AG04450 (cell line): ENCODE results near the gene SEPTIN10. TPM values are rescaled to one million over a fixed set of nuclear protein-coding genes. Genes with fewer than 3 reads are reported as not detected.

Experiments
- CTCF ChIA-PET: fragments of 300-600, 350-600 bp; formaldehyde crosslinking; extraction: SDS; loops from one replicate; lab custom pipeline; 2022; ENCODE audit warnings: antibody characterized with exemption, inconsistent platforms; lab: Charles Lee
- POLR2A ChIA-PET: fragments of 350-600 bp; formaldehyde crosslinking; extraction: SDS; loops from one replicate; lab custom pipeline; 2021; ENCODE audit warnings: antibody characterized with exemption, inconsistent platforms; lab: Yijun Ruan, JAX
- DNase-seq: peaks from one replicate; pipeline ENCODE4 v3.0.0-alpha.2; 2011; ENCODE audit warnings: low read depth, low spot score
- H3K27ac ChIP-seq: one replicate; pipeline ENCODE4 v1.5.1; 2012; ENCODE audit warnings: low read depth, low read length, control low read depth
- H3K27me3 ChIP-seq: one replicate; pipeline ENCODE4 v1.6.0; 2012; ENCODE audit warnings: low read length; ENCODE audit not compliant: control insufficient read depth, insufficient read depth
- H3K4me3 ChIP-seq: 2 replicates; pipeline ENCODE4 v1.5.1; 2011; ENCODE audit warnings: mild to moderate bottlenecking, low read depth, low read length, control low read depth
- H3K9me3 ChIP-seq: 2 replicates; pipeline ENCODE4 v1.5.1; 2012; ENCODE audit warnings: low read length; ENCODE audit not compliant: control insufficient read depth, insufficient read depth
- CTCF ChIP-seq: IDR thresholded peaks from 2 replicates; pipeline ENCODE4 v1.5.1; 2011; ENCODE audit warnings: low read depth, low read length, control low read depth, inconsistent platforms
- polyA plus RNA-seq: library from polyadenylated mRNA; depleted of rRNA; stranded (reverse); fragments of >200 nt; gene quantifications from 2 replicates; pipeline ENCODE4 v1.2.3, GENCODE V29; 2011

The SEPTIN10 gene
- polyA plus RNA-seq, 1 experiment, result 105 TPM

GRCh38 chr2:109655287-109655686 lies 41.5 kb upstream of the SEPTIN10 start:
- CTCF ChIA-PET, result no interaction called here
- POLR2A ChIA-PET, result no interaction called here
- TF ChIP-seq CTCF, result no peak
- Histone ChIP-seq H3K27me3 (peaks cover 8% of the 10 kb centered on the region), H3K9me3 (no peaks in the 10 kb centered on the region; the same call in 1 of the 2 replicates), H3K4me3 (no peak overlapping the region), H3K27ac (no peak overlapping the region)
- no peak for DNase-seq

- POLR2A ChIA-PET, result no interaction called here
Observed at GRCh38 chr2:109654326-109655050, 40.7 kb upstream of the SEPTIN10 start.

GRCh38 chr2:109649736-109650695 lies 36.2 kb upstream of the SEPTIN10 start:
- ChIA-PET CTCF (interaction anchor here (0.5 kb wide), 1 partner anchor 46 kb away, joined by 6 read pairs; no protein-coding TSS in a partner anchor), POLR2A (no interaction called here)
- no peak for TF ChIP-seq CTCF
- Histone ChIP-seq H3K27ac (no peak overlapping the region), H3K27me3 (peaks cover 5% of the 10 kb centered on the region), H3K4me3 (no peak overlapping the region), H3K9me3 (no peaks in the 10 kb centered on the region)
- no peak for DNase-seq

More at GRCh38 chr2:109654326-109655050, 40.7 kb upstream of the SEPTIN10 start:
- no peak overlapping the region for H3K4me3 ChIP-seq
- no peak overlapping the region for H3K27ac ChIP-seq
- H3K27me3 ChIP-seq, result peaks cover 8% of the 10 kb centered on the region
- no peak for DNase-seq
- no peaks in the 10 kb centered on the region; the same call in 1 of the 2 replicates for H3K9me3 ChIP-seq
- CTCF ChIA-PET, result no interaction called here
- TF ChIP-seq CTCF, result no peak

GRCh38 chr2:109648041-109648527 lies 34.3 kb upstream of the SEPTIN10 start:
- Histone ChIP-seq H3K9me3 (no peaks in the 10 kb centered on the region), H3K27me3 (peaks cover 5% of the 10 kb centered on the region), H3K4me3 (no peak overlapping the region), H3K27ac (no peak overlapping the region)
- CTCF ChIA-PET, result no interaction called here
- no peak for DNase-seq
- no peak for TF ChIP-seq CTCF
- POLR2A ChIA-PET, result no interaction called here
